Peyer's patch (tissue), 4 donors: ENCODE measurements around the gene PAK6. TPM values are rescaled to one million over a fixed set of nuclear protein-coding genes. Genes with fewer than 3 reads are reported as not detected.
A peak's percentile ranks its signal among the peaks of the same experiment; 100 is the strongest.

Experiments used
- DNase-seq, 3 donors: peaks; one replicate each; pipeline ENCODE4 v3.0.0-alpha.2; 2017 to 2019
- H3K27ac ChIP-seq, 4 donors: fragments of 200-600 bp; sonication (generic); one replicate each; pipeline ENCODE4 v1.5.1; 2016 to 2019
- H3K27me3 ChIP-seq, 2 donors: fragments of 200-600 bp; sonication (generic); one replicate each; pipeline ENCODE4 v1.5.1; 2019
- H3K36me3 ChIP-seq, 3 donors: fragments of 200-600 bp; sonication (generic); one replicate each; pipeline ENCODE4 v1.5.1; 2016 to 2019
- H3K4me1 ChIP-seq, 4 donors: fragments of 200-600 bp; sonication (generic); one replicate each; pipeline ENCODE4 v1.5.1; 2016 to 2019
- H3K4me3 ChIP-seq, 4 donors: fragments of 200-600 bp; sonication (generic); 1 replicate in 3 of 4; 2 replicates in 1 of 4; pipeline ENCODE4 v1.5.1; 2016 to 2019; ENCODE audit warnings: mild to moderate bottlenecking in 1 of 4
- H3K9me3 ChIP-seq, 4 donors: fragments of 200-600 bp; sonication (generic); one replicate each; pipeline ENCODE4 v1.5.1; 2016 to 2019; ENCODE audit warnings: mild to moderate bottlenecking in 1 of 4
- CTCF ChIP-seq, 6 experiments: fragments of 450-650 bp in 4 of 6; fragments of 200-600 bp in 2 of 6; sonication (generic) in 1 of 6; IDR thresholded peaks; one replicate each; pipeline ENCODE4 v1.5.1; 2017 to 2019; ENCODE audit warnings: antibody characterized with exemption in 6 of 6, mild to moderate bottlenecking in 3 of 6, moderate library complexity in 1 of 6
- POLR2A ChIP-seq, 2 donors: fragments of 450-650 bp; IDR thresholded peaks; one replicate each; pipeline ENCODE4 v1.5.1; 2017; ENCODE audit warnings: antibody characterized with exemption in 2 of 2, mild to moderate bottlenecking in 2 of 2, moderate library complexity in 2 of 2
- total RNA-seq, 4 donors: library from RNA; depleted of rRNA; stranded (reverse); fragments of >200 nt; gene quantifications; one replicate each; pipeline ENCODE4 v1.1.0, GENCODE V29; 2016

The PAK6 gene
- total RNA-seq, 4 donors from 2014 or later: 3.3 to 4.7 TPM; not detected in 2

GRCh38 chr15:40229956-40230355, 8.9 kb upstream of the PAK6 start:
- no peak for DNase-seq
- Histone ChIP-seq H3K4me3 (no peak overlapping the region), H3K36me3 (no peaks in the 10 kb centered on the region), H3K27ac (no peak overlapping the region), H3K4me1 (no peaks in the 10 kb centered on the region), H3K9me3 (no peaks in the 10 kb centered on the region), H3K27me3 (no peaks in the 10 kb centered on the region)
- TF ChIP-seq CTCF (IDR thresholded peaks at IDR 0.05): no peak
- no peak for TF ChIP-seq POLR2A (IDR thresholded peaks at IDR 0.05)

DNA sequence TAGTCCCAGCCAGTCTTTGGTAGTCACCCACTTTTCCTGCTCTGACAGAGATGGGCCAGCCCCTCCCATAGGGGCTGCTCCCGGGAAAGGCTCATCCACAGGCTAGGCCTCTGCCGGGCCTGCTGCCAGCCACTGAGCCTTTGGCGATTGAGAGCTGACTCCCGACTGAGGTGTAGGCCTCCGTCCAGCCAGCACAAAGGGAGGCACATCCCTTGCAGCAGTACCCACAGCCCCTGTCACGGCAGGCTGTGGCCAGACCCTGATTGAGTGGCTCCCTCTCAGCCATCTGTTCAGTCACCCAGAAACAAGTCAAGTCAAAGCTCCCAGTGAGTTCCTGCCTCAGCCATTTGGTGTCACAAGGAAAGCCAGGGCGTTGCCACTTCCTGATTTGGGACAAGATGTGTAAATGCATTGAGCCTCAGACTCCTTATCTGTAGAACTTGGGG, 6.2 kb upstream of the PAK6 start:
- H3K27me3 ChIP-seq: no peaks in the 10 kb centered on the region
- no peak for TF ChIP-seq POLR2A (IDR thresholded peaks at IDR 0.05)
- no peak for TF ChIP-seq CTCF (IDR thresholded peaks at IDR 0.05)
- peak in 1 of 3 donors; percentile 47 for DNase-seq
- H3K9me3 ChIP-seq: no peaks in the 10 kb centered on the region
- no peak overlapping the region for H3K4me3 ChIP-seq
- no peak overlapping the region for H3K27ac ChIP-seq
- H3K4me1 ChIP-seq: no peaks in the 10 kb centered on the region
- no peaks in the 10 kb centered on the region for H3K36me3 ChIP-seq

GRCh38 chr15:40233727-40234577, 4.9 kb upstream of the PAK6 start:
- Histone ChIP-seq H3K9me3 (no peaks in the 10 kb centered on the region), H3K36me3 (no peaks in the 10 kb centered on the region), H3K4me3 (no peak overlapping the region), H3K4me1 (peaks cover 0 to 5% (median 2%) of the 10 kb centered on the region in 4 donors), H3K27ac (no peak overlapping the region), H3K27me3 (no peaks in the 10 kb centered on the region)
- TF ChIP-seq CTCF (IDR thresholded peaks at IDR 0.05) (no peak), POLR2A (IDR thresholded peaks at IDR 0.05) (no peak)
- DNase-seq: peak in 1 of 3 donors; percentile 28

GRCh38 chr15:40234783-40235182, 4.1 kb upstream of the PAK6 start:
- Histone ChIP-seq H3K4me1 (peaks cover 0 to 9% (median 4%) of the 10 kb centered on the region in 4 donors), H3K27me3 (no peaks in the 10 kb centered on the region), H3K36me3 (no peaks in the 10 kb centered on the region), H3K4me3 (no peak overlapping the region), H3K9me3 (no peaks in the 10 kb centered on the region), H3K27ac (peak overlapping the region in 1 of 4 donors; percentile 42)
- TF ChIP-seq CTCF (IDR thresholded peaks at IDR 0.05): no peak
- TF ChIP-seq POLR2A (IDR thresholded peaks at IDR 0.05): no peak
- DNase-seq: peak in 1 of 3 donors; percentile 34

DNA sequence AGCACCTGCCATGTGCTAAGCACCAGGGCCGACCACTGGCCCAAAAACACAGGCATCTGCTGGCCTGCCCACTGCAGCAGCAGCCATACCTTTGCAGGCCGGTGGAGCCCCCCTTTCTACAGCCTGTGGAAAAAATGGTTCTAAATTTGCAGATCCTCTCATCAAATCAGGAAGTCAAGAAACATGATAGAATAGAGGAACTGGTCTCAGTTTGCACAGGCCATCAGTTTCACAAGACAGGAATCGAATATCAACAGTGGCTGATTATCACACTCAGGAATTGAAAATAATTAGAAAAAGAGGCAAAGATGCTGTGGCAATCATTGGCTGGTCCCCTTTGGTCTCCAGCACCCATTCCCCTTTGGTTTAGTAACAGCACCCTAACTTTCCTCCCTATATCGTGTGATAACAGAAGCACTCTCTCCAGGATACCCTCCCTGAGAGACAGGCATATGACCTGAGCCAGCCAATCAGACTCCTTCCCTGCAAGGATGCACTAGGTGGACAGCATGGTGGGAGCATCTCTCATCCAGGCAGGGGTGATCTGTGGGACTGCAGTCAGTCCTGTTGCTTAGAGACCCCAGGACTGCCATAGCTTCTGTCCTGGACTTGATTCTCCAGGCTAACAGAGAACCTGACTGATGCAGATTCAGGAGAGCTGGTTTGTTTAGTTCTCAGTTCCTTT, 3.5 kb upstream of the PAK6 start:
- TF ChIP-seq CTCF (IDR thresholded peaks at IDR 0.05) (no peak), POLR2A (IDR thresholded peaks at IDR 0.05) (no peak)
- no peaks in the 10 kb centered on the region for H3K9me3 ChIP-seq
- peaks cover 0 to 9% (median 4%) of the 10 kb centered on the region in 4 donors for H3K4me1 ChIP-seq
- peak in 2 of 3 donors; percentile 41 to 44 for DNase-seq
- H3K27ac ChIP-seq: peak overlapping the region in 1 of 4 donors; percentile 42
- no peak overlapping the region for H3K4me3 ChIP-seq
- no peaks in the 10 kb centered on the region for H3K36me3 ChIP-seq
- H3K27me3 ChIP-seq: no peaks in the 10 kb centered on the region
